Esophagus muscularis mucosa (tissue), 4 donors: ENCODE results near the gene OR1E1. TPM values are rescaled to one million over a fixed set of nuclear protein-coding genes. Genes with fewer than 3 reads are reported as not detected.
"Not testable (repeated sequence)": the region's sequence is repeated elsewhere in the genome, so short reads cannot be mapped to it uniquely, and the experiment has no call there.

Source experiments
- DNase-seq: peaks from one replicate; pipeline ENCODE4 v3.0.0-alpha.2; 2017; ENCODE audit errors: extremely low spot score
- H3K27ac ChIP-seq, 4 donors: fragments of 200-600 bp; sonication (generic); replicated peaks in 1 of 4; 1 replicate in 3 of 4; 2 replicates in 1 of 4; pipeline ENCODE4 v1.5.1; 2016 to 2019; ENCODE audit warnings: mild to moderate bottlenecking in 1 of 4
- H3K27me3 ChIP-seq, 4 donors: fragments of 200-600 bp; sonication (generic); one replicate each; pipeline versions ENCODE4 v1.5.1 to v1.6.0; 2016 to 2019
- H3K36me3 ChIP-seq, 4 donors: fragments of 200-600 bp; sonication (generic); one replicate each; pipeline ENCODE4 v1.5.1; 2016 to 2019
- H3K4me1 ChIP-seq, 4 donors: fragments of 200-600 bp; sonication (generic); one replicate each; pipeline ENCODE4 v1.5.1; 2016 to 2019
- H3K4me3 ChIP-seq, 4 donors: fragments of 200-600 bp; sonication (generic); 1 replicate in 2 of 4; 2 replicates in 2 of 4; pipeline ENCODE4 v1.5.1; 2016 to 2019; ENCODE audit warnings: mild to moderate bottlenecking in 4 of 4, moderate library complexity in 1 of 4
- H3K9me3 ChIP-seq, 4 donors: fragments of 200-600 bp; sonication (generic); 1 replicate in 3 of 4; 2 replicates in 1 of 4; pipeline ENCODE4 v1.5.1; 2016 to 2019
- CTCF ChIP-seq, 3 experiments: fragments of 200-600 bp in 2 of 3; fragments of 450-650 bp in 1 of 3; sonication (generic) in 2 of 3; IDR thresholded peaks; one replicate each; pipeline ENCODE4 v1.5.1; 2017 to 2019; ENCODE audit warnings: antibody characterized with exemption in 3 of 3, mild to moderate bottlenecking in 2 of 3, moderate library complexity in 1 of 3
- EP300 ChIP-seq: sonication (generic); formaldehyde crosslinking; IDR thresholded peaks from one replicate; pipeline ENCODE4 v1.6.1; 2017; ENCODE audit warnings: antibody characterized with exemption
- POLR2A ChIP-seq: fragments of 450-650 bp; IDR thresholded peaks from one replicate; pipeline ENCODE4 v1.6.1; 2017; ENCODE audit warnings: antibody characterized with exemption, moderate library complexity, mild to moderate bottlenecking, low read depth
- POLR2AphosphoS5 ChIP-seq, 2 donors: sonication (generic); formaldehyde crosslinking; IDR thresholded peaks; one replicate each; pipeline ENCODE4 v1.6.1; 2017; ENCODE audit warnings: antibody characterized with exemption in 2 of 2
- WGBS: methylation state at CpG from one replicate; pipeline ENCODE4 v1.1.5; 2018; 5-methylcytosine and 5-hydroxymethylcytosine counted together
- intact Hi-C: fragments of 100-400 bp; cut with DNase I; formaldehyde crosslinking; loops from one replicate; pipeline ENCODE4 v1.15.1; 2023
- total RNA-seq, 4 donors: library from RNA; depleted of rRNA; stranded (reverse); fragments of >200 nt; gene quantifications; one replicate each; pipeline versions ENCODE4 v1.1.0 to v1.2.1, GENCODE V29; 2016

OR1E1 gene, protein sequence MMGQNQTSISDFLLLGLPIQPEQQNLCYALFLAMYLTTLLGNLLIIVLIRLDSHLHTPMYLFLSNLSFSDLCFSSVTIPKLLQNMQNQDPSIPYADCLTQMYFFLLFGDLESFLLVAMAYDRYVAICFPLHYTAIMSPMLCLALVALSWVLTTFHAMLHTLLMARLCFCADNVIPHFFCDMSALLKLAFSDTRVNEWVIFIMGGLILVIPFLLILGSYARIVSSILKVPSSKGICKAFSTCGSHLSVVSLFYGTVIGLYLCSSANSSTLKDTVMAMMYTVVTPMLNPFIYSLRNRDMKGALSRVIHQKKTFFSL
- not detected for total RNA-seq

DNA sequence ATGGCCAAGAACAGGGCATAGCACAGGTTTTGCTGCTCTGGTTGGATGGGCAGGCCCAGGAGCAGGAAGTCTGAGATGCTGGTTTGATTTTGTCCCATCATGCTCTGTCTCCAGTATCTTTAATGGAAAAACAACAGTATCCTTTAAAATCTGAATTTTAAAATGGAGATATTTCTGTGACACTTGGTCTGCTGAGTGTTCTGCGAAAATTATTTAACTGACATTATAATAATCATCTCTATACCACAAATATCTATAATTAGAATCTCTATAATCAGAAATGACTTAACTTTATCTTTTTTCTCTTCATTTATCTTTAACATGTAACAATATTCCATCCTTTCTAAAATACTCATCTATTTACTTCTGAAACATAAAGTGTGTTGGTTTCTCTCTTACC, at the start of gene OR1E1:
TSS of gene OR1E1 (minus strand) at position 101 of the 400 bp plus-strand sequence. CDS start at position 101, 0 bp downstream.
- H3K4me3 ChIP-seq = no peak within 1 kb of the TSS
- no peak for DNase-seq
- no peaks in the 10 kb centered on the region for H3K4me1 ChIP-seq
- H3K9me3 ChIP-seq = no peaks in the 10 kb centered on the region
- H3K36me3 ChIP-seq = no peaks in the 10 kb centered on the region
- 82% methylated on average over 1 of the region's 1 CpG for WGBS
- no peak within 1 kb of the TSS for H3K27ac ChIP-seq
- TF ChIP-seq CTCF (IDR thresholded peaks at IDR 0.05) (no peak), POLR2AphosphoS5 (IDR thresholded peaks at IDR 0.05) (no peak), EP300 (no peak)
- intact Hi-C loops = no loop called here
- peaks cover 0 to 6% (median 0%) of the 10 kb centered on the region in 4 donors for H3K27me3 ChIP-seq

DNA sequence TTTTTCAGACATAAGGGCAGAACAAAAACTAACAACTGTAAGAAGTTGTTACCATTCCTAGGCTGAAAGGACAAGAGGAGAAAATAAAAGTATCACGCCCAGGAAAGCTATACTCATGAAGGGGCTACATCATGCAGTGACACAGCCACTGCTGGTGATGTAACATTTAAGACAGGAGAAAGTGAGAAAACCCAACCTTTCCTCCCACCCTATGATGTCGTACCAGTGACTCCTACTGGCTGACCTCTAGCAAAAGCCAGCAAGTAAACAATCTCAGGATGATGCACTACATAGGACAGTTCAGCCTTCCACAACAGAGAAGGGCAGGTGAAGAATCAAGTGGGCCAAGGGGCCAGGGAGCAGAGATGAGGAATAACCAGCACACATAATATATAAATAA, 49.4 kb upstream of the OR1E1 start:
- H3K36me3 ChIP-seq = no peaks in the 10 kb centered on the region
- intact Hi-C loops = no loop called here
- peaks cover 0 to 4% (median 0%) of the 10 kb centered on the region in 4 donors for H3K27me3 ChIP-seq
- H3K9me3 ChIP-seq = no peaks in the 10 kb centered on the region
- H3K27ac ChIP-seq = no peak overlapping the region
- 31% methylated on average over 2 of the region's 2 CpGs for WGBS
- no peak overlapping the region for H3K4me3 ChIP-seq
- H3K4me1 ChIP-seq = no peaks in the 10 kb centered on the region
- TF ChIP-seq POLR2AphosphoS5 (IDR thresholded peaks at IDR 0.05) (no peak), CTCF (IDR thresholded peaks at IDR 0.05) (no peak), EP300 (no peak), POLR2A (no peak)
- DNase-seq = no peak

DNA sequence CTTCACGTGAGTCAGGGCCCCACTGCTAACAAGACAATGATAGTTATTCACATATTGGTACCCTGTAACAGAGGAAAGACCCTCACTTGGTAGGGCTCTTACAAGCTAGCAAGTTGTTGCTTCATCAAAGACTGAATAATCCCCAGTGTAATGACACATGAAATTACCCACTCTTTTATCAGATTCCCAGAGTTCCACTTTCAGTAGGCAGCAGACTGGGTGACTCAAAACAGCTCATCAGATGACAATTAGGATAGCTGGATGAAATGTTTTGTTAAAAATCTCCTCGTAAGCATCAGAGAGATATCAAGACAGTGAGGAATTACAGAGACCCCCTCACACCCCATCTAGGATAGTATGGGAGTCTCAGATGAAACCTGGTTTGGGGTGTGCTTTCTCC, 42.2 kb upstream of the OR1E1 start:
- Histone ChIP-seq H3K9me3 (no peaks in the 10 kb centered on the region), H3K4me1 (no peaks in the 10 kb centered on the region), H3K4me3 (no peak overlapping the region), H3K27me3 (peaks cover 0 to under 1% (median 0%) of the 10 kb centered on the region in 4 donors), H3K36me3 (no peaks in the 10 kb centered on the region), H3K27ac (no peak overlapping the region)
- DNase-seq = no peak
- TF ChIP-seq POLR2A (no peak), EP300 (no peak), POLR2AphosphoS5 (IDR thresholded peaks at IDR 0.05) (no peak), CTCF (IDR thresholded peaks at IDR 0.05) (no peak)
- intact Hi-C loops = no loop called here
- 49% methylated on average over 2 of the region's 2 CpGs for WGBS

- Histone ChIP-seq H3K4me3 (no peak overlapping the region), H3K36me3 (no peaks in the 10 kb centered on the region), H3K4me1 (no peaks in the 10 kb centered on the region), H3K27me3 (no peaks in the 10 kb centered on the region), H3K9me3 (no peaks in the 10 kb centered on the region), H3K27ac (no peak overlapping the region)
- 69% methylated on average over 1 of the region's 1 CpG for WGBS
- no peak for TF ChIP-seq POLR2AphosphoS5 (IDR thresholded peaks at IDR 0.05)
- no peak for TF ChIP-seq POLR2A
- TF ChIP-seq CTCF (IDR thresholded peaks at IDR 0.05) = no peak
- TF ChIP-seq EP300 = no peak
- intact Hi-C loops = no loop called here
- no peak for DNase-seq
Measured at GRCh38 chr17:3438368-3438767, 40.2 kb upstream of the OR1E1 start.

GRCh38 chr17:3433741-3434140, 35.5 kb upstream of the OR1E1 start, which contains the start of gene OR1E2:
OR1E2 (minus strand) TSS chr17:3433841; CDS start chr17:3433841, 0 bp downstream.
- H3K36me3 ChIP-seq = no peaks in the 10 kb centered on the region
- H3K9me3 ChIP-seq = peaks cover 0 to 12% (median 4%) of the 10 kb centered on the region in 4 donors
- H3K27me3 ChIP-seq = no peaks in the 10 kb centered on the region
- no peak for DNase-seq
- 82% methylated on average over 3 of the region's 3 CpGs for WGBS
- TF ChIP-seq POLR2A = no peak
- TF ChIP-seq CTCF (IDR thresholded peaks at IDR 0.05) = no peak
- no peak for TF ChIP-seq POLR2AphosphoS5 (IDR thresholded peaks at IDR 0.05)
- TF ChIP-seq EP300 = no peak
- no peak within 1 kb of the TSS for H3K4me3 ChIP-seq
- intact Hi-C loops = no loop called here
- H3K27ac ChIP-seq = no peak within 1 kb of the TSS
- H3K4me1 ChIP-seq = no peaks in the 10 kb centered on the region

GRCh38 chr17:3433215-3433614, 35.0 kb upstream of the OR1E1 start:
- DNase-seq, H3K4me1 ChIP-seq, H3K36me3 ChIP-seq, H3K27me3 ChIP-seq, H3K4me3 ChIP-seq, intact Hi-C loops, H3K27ac ChIP-seq: not testable (repeated sequence)
- H3K9me3 ChIP-seq = peaks cover 0 to 12% (median 4%) of the 10 kb centered on the region in 4 donors
- 31% methylated on average over 7 of the region's 7 CpGs for WGBS
